Thyroid gland (tissue), 4 donors: ENCODE data around the gene KLF2. TPM values are rescaled to one million over a fixed set of nuclear protein-coding genes. Genes with fewer than 3 reads are reported as not detected.
A peak's percentile ranks its signal among the peaks of the same experiment; 100 is the strongest.

Source experiments
- DNase-seq, 2 donors: peaks; one replicate each; pipeline ENCODE4 v3.0.0-alpha.2; 2019
- H3K27ac ChIP-seq, 3 donors: fragments of 200-600 bp; sonication (generic); 1 replicate in 2 of 3; 2 replicates in 1 of 3; pipeline ENCODE4 v1.5.1; 2016 to 2019; ENCODE audit warnings: mild to moderate bottlenecking in 1 of 3, moderate library complexity in 1 of 3
- H3K27me3 ChIP-seq: fragments of 200-600 bp; sonication (generic); one replicate; pipeline ENCODE4 v1.5.1; 2019
- H3K36me3 ChIP-seq, 2 donors: fragments of 200-600 bp; sonication (generic); one replicate each; pipeline ENCODE4 v1.5.1; 2016 to 2019
- H3K4me1 ChIP-seq, 2 donors: fragments of 200-600 bp; sonication (generic); one replicate each; pipeline ENCODE4 v1.5.1; 2017 to 2019
- H3K4me3 ChIP-seq, 3 donors: fragments of 200-600 bp; sonication (generic); replicated peaks in 1 of 3; 1 replicate in 2 of 3; 2 replicates in 1 of 3; pipeline ENCODE4 v1.5.1; 2016; ENCODE audit warnings: mild to moderate bottlenecking in 1 of 3
- H3K9me3 ChIP-seq: fragments of 200-600 bp; sonication (generic); one replicate; pipeline ENCODE4 v1.5.1; 2017
- POLR2A ChIP-seq, 2 donors: fragments of 450-650 bp; IDR thresholded peaks; one replicate each; pipeline ENCODE4 v1.6.1; 2017; ENCODE audit warnings: antibody characterized with exemption in 2 of 2, mild to moderate bottlenecking in 2 of 2, moderate library complexity in 1 of 2
- WGBS, 2 donors: methylation state at CpG; one replicate each; pipeline ENCODE4 v1.1.5; 2017; 5-methylcytosine and 5-hydroxymethylcytosine counted together
- intact Hi-C: fragments of 100-400 bp; cut with DNase I; formaldehyde crosslinking; loops from one replicate; pipeline ENCODE4 v1.15.1; 2023
- total RNA-seq, 4 donors: library from RNA; depleted of rRNA; stranded (reverse); fragments of >200 nt; gene quantifications; one replicate each; pipeline ENCODE4 v1.2.3, GENCODE V29; 2016
- TF ChIP-seq, protein P1 (sequence below), 6 experiments: fragments of 200-600 bp in 3 of 6; fragments of 450-650 bp in 3 of 6; sonication (generic) in 3 of 6; IDR thresholded peaks; one replicate each; pipeline ENCODE4 v1.5.1; 2016 to 2019; ENCODE audit warnings: antibody characterized with exemption in 6 of 6, mild to moderate bottlenecking in 2 of 6, inconsistent platforms in 1 of 6, moderate library complexity in 1 of 6

KLF2 gene
- total RNA-seq, 4 donors from 2014 or later: 9.1 to 15.9 (median 14.0) TPM

DNA sequence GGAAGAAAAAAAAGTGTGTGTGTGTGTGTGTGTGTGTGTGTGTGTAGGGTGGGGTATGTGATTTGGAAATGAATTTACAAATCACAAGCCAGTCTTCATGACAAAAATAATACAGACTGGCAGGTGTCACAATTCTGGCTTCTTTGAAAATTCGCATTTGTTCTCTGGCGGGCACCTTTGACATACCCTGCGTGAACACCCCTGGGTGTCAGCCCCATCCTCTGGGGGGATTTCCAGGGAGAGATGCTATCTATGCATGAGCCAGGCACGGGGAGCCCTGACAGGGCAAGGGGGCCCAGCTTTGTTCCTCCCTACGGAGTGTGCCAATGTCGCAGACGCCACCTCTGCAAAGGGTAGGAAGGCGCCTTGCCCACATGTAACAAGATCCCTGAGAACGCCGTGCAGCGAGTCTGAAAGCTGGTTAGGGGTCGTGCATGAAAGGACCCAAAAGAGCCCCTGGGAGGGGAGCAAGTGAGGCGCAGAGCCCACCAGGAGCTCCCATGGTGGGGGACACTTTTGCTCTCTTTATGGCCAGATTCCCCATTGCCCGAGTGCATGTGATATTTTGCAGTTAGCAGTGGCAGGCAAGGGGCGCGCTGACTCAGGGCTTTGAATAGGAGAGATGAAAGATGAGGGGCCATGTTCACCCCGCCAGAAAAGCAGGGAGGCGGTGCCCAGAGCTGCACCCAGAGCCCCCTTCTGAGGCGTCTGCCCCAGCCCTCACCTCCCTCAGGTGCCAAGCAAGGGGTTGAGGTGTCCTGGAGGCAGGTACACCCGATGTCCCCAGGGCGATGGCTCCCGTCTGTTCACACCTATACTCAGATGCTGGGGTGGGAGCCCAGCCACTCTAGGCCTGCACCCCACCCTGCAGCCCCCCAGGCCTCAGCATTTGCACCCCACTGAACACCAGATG is 45.3 kb downstream of the KLF2 start:
- no peaks in the 10 kb centered on the region for H3K27me3 ChIP-seq
- no peak overlapping the region for H3K27ac ChIP-seq
- DNase-seq: no peak
- no peaks in the 10 kb centered on the region for H3K9me3 ChIP-seq
- no peak for TF ChIP-seq POLR2A (IDR thresholded peaks at IDR 0.05)
- TF ChIP-seq, protein P1, sequence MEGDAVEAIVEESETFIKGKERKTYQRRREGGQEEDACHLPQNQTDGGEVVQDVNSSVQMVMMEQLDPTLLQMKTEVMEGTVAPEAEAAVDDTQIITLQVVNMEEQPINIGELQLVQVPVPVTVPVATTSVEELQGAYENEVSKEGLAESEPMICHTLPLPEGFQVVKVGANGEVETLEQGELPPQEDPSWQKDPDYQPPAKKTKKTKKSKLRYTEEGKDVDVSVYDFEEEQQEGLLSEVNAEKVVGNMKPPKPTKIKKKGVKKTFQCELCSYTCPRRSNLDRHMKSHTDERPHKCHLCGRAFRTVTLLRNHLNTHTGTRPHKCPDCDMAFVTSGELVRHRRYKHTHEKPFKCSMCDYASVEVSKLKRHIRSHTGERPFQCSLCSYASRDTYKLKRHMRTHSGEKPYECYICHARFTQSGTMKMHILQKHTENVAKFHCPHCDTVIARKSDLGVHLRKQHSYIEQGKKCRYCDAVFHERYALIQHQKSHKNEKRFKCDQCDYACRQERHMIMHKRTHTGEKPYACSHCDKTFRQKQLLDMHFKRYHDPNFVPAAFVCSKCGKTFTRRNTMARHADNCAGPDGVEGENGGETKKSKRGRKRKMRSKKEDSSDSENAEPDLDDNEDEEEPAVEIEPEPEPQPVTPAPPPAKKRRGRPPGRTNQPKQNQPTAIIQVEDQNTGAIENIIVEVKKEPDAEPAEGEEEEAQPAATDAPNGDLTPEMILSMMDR (IDR thresholded peaks at IDR 0.05): no peak
- H3K4me3 ChIP-seq: no peak overlapping the region
- H3K36me3 ChIP-seq: peaks cover 0 to 3% of the 10 kb centered on the region in 2 donors
- intact Hi-C loops: no loop called here
- 80 to 86% methylated on average over 15 to 18 of the region's 22 CpGs for WGBS, 2 donors
- peaks cover 0 to 38% of the 10 kb centered on the region in 2 donors for H3K4me1 ChIP-seq

DNA sequence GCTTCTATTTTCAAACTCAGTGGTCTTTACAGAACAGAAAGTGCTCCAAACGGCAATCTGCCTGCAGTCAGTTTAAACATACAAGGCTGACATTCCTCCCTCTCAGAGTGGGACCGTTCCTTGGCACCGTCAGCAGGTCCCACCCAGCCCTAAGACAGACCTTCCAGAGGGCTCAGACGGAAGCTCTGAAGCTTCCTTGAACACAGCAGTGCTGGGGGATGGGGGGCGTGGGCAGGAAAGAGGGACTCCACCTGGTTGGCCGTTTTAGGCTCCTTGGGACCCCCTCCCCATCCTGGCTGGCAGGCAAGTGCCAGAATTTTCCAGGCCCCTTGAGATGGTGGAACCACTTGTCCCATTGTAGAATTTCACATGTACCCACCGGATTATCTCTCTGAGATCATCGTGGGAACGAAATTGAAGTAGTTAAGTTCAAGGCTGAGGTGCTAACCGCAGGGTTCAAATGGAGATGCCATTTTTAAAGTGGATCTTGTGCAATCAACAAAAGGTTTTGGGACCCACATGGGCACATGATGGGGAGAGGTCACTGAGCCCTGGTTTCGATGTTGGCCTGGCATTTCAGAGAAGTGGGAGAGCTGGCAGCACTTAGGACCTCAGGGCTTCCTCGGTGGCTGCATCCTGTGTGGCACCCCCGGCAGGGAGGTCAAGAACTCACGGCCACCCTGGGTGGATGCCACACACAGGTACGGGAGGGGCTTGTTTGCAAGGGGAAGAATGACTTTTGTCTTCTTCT is 46.2 kb downstream of the KLF2 start:
- intact Hi-C loops: no loop called here
- no peak overlapping the region for H3K4me3 ChIP-seq
- no peaks in the 10 kb centered on the region for H3K27me3 ChIP-seq
- H3K36me3 ChIP-seq: peaks cover 3 to 9% of the 10 kb centered on the region in 2 donors
- no peaks in the 10 kb centered on the region for H3K9me3 ChIP-seq
- no peak for DNase-seq
- TF ChIP-seq, protein P1 (IDR thresholded peaks at IDR 0.05): no peak
- no peak for TF ChIP-seq POLR2A (IDR thresholded peaks at IDR 0.05)
- WGBS, 2 donors: 67 to 71% methylated on average over 10 to 15 of the region's 15 CpGs
- peaks cover 0 to 38% of the 10 kb centered on the region in 2 donors for H3K4me1 ChIP-seq
- H3K27ac ChIP-seq: peak overlapping the region in 1 of 3 donors; percentile 40

DNA sequence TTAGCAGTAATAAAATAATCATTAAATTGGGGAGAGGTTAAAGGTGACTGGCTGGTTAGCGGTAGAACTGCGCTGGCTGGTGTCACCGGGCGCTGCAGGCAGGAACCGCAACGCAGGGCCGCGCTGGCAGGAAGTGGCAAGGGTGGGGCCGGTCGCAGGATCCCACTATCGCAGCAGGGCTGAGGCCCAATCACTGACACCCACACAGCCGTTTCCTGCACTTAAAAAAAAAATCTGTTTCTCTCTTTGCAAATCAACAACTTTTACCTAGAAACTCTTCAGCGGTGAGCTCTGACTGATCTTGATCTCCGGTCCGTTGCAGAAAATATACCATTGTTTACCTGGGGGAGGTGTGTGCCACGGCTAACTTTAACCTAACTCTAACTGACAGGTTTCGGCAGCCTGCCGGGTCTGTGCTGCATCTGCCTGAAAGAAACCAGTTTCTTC is 46.9 kb downstream of the KLF2 start:
- Histone ChIP-seq H3K4me3 (no peak overlapping the region), H3K4me1 (peaks cover 0 to 38% of the 10 kb centered on the region in 2 donors), H3K9me3 (no peaks in the 10 kb centered on the region), H3K27ac (peak overlapping the region in 2 of 3 donors; percentile 2 to 40), H3K27me3 (no peaks in the 10 kb centered on the region), H3K36me3 (peaks cover 8 to 14% of the 10 kb centered on the region in 2 donors)
- WGBS, 2 donors: 65 to 76% methylated on average over 18 of the region's 18 CpGs
- peak in 1 of 2 donors; percentile 43 for DNase-seq
- intact Hi-C loops: no loop called here
- TF ChIP-seq POLR2A (IDR thresholded peaks at IDR 0.05): no peak
- TF ChIP-seq, protein P1 (IDR thresholded peaks at IDR 0.05): no peak

DNA sequence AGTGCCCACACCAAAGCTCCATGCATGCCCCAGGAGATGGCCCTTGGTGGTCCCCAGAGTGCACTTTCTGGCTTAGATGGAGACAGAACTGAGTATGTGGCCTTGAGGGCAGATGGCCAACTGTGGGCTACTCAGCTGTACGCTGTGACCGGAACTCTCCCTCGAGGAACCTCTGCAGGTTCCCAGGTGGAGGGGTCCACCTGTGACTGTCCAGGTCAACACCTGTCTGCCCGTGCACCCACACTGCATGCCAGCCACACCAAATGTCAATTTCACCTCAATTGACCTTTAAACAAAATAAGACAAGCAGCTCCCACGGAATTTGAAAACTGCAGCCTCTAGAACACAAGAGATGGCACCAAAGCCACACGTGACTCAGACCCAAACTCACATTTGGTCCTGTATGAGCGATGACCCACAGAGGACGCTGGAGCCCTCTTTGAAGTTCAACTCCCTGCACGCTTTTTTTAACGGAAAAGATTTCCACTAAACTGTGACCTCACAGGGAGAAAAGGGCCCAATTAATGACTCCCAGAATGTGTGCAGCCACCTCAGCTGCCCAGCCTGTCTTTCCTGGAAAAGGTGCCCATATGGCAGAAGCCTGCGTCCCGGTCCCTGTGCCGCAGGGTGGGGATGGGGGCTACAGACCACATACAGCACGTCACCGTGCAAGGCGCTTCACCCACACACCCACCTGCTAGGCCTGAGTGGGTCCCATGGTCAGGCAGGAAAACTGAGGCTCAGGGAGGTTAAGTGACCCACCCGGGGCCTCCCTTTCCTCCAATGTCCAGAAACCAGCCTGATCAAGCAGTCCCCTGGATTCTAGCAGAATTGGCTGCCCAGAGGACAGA is 47.7 kb downstream of the KLF2 start:
- H3K9me3 ChIP-seq: no peaks in the 10 kb centered on the region
- H3K27me3 ChIP-seq: no peaks in the 10 kb centered on the region
- no peak for DNase-seq
- 80 to 87% methylated on average over 14 to 17 of the region's 17 CpGs for WGBS, 2 donors
- peaks cover 16 to 19% of the 10 kb centered on the region in 2 donors for H3K36me3 ChIP-seq
- TF ChIP-seq, protein P1 (IDR thresholded peaks at IDR 0.05): no peak
- TF ChIP-seq POLR2A (IDR thresholded peaks at IDR 0.05): no peak
- H3K4me3 ChIP-seq: no peak overlapping the region
- H3K4me1 ChIP-seq: peaks cover 0 to 38% of the 10 kb centered on the region in 2 donors
- intact Hi-C loops: no loop called here
- peak overlapping the region in 2 of 3 donors; percentile 33 to 65 for H3K27ac ChIP-seq
